OCI-LY1 (cell line): ENCODE data around the gene SORT1.

Source experiments
- H2AFZ ChIP-seq: fragments of 200-600 bp; sonication (generic), shearing (Covaris generic); 2 replicates; pipeline ENCODE4 v1.6.0; 2014; ENCODE audit warnings: antibody characterized with exemption, mild to moderate bottlenecking, low read length
- H3F3A ChIP-seq: fragments of 200-600 bp; sonication (generic), shearing (Covaris generic); 2 replicates; pipeline ENCODE4 v1.6.0; 2014; ENCODE audit warnings: mild to moderate bottlenecking, antibody characterized with exemption, low read length, moderate library complexity; ENCODE audit not compliant: insufficient read depth
- H3K27ac ChIP-seq: fragments of 200-600 bp; sonication (generic); 2 replicates; pipeline ENCODE4 v1.5.1; 2014; ENCODE audit warnings: low read length, mixed run types, mild to moderate bottlenecking, low read depth; ENCODE audit not compliant: poor library complexity, severe bottlenecking
- H3K27me3 ChIP-seq: fragments of 200-600 bp; sonication (generic); 2 replicates; pipeline ENCODE4 v1.6.0; 2014; ENCODE audit warnings: antibody characterized with exemption, mild to moderate bottlenecking, low read length, moderate library complexity; ENCODE audit not compliant: insufficient read depth
- H3K36me3 ChIP-seq: fragments of 200-600 bp; sonication (generic); 2 replicates; pipeline ENCODE4 v1.6.1; 2014; ENCODE audit warnings: mild to moderate bottlenecking, antibody characterized with exemption, low read length, moderate library complexity, mixed read lengths; ENCODE audit not compliant: insufficient read depth
- H3K4me1 ChIP-seq: fragments of 200-600 bp; sonication (generic); 2 replicates; pipeline ENCODE4 v1.5.1; 2014; ENCODE audit warnings: mild to moderate bottlenecking, low read length, moderate library complexity; ENCODE audit not compliant: insufficient read depth, severe bottlenecking
- H3K4me2 ChIP-seq: fragments of 200-600 bp; sonication (generic), shearing (Covaris generic); 2 replicates; pipeline ENCODE4 v1.6.1; 2014; ENCODE audit warnings: low read length
- H3K4me3 ChIP-seq: fragments of 200-600 bp; sonication (generic); 2 replicates; pipeline ENCODE4 v1.5.1; 2014; ENCODE audit warnings: low read length, low read depth, mild to moderate bottlenecking, mixed read lengths; ENCODE audit not compliant: poor library complexity, severe bottlenecking
- H3K79me2 ChIP-seq: fragments of 200-600 bp; shearing (Covaris generic); 2 replicates; pipeline ENCODE4 v1.6.1; 2016; ENCODE audit warnings: mixed run types, low read length, mixed read lengths; ENCODE audit not compliant: insufficient read depth
- H3K9ac ChIP-seq: fragments of 200-600 bp; sonication (generic), shearing (Covaris generic); 2 replicates; pipeline ENCODE4 v1.6.1; 2014; ENCODE audit warnings: mild to moderate bottlenecking, low read length, mixed read lengths
- H3K9me2 ChIP-seq: fragments of 200-600 bp; sonication (generic), shearing (Covaris generic); 2 replicates; pipeline ENCODE4 v1.6.1; 2014; ENCODE audit warnings: low read depth, mild to moderate bottlenecking, low read length, mixed read lengths
- H3K9me3 ChIP-seq: fragments of 200-600 bp; shearing (Covaris generic); 2 replicates; pipeline ENCODE4 v1.6.1; 2014; ENCODE audit warnings: low read length, mixed read lengths
- H4K20me1 ChIP-seq: fragments of 200-600 bp; sonication (generic), shearing (Covaris generic); 2 replicates; pipeline ENCODE4 v1.6.0; 2016; ENCODE audit warnings: mild to moderate bottlenecking, low read length; ENCODE audit not compliant: insufficient read depth
- EZH2 ChIP-seq: fragments of 200-600 bp; sonication (generic), shearing (Covaris generic); IDR thresholded peaks from 2 replicates; pipeline ENCODE4 v1.8.0; 2017; ENCODE audit warnings: borderline replicate concordance, mixed run types, mild to moderate bottlenecking, antibody characterized with exemption, low read length, moderate library complexity, mixed read lengths
- TF ChIP-seq, protein P1 (sequence below): fragments of 200-600 bp; sonication (generic), shearing (Covaris generic); IDR thresholded peaks from 2 replicates; pipeline ENCODE4 v1.5.1; 2017; ENCODE audit warnings: mild to moderate bottlenecking, antibody characterized with exemption, low read length, moderate library complexity, mixed read lengths

SORT1 gene

GRCh38 chr1:109266965-109267364 is 130.8 kb downstream of the SORT1 start:
- no peak overlapping the region for H2AFZ ChIP-seq
- no peak overlapping the region for H3K27ac ChIP-seq
- no peaks in the 10 kb centered on the region; the same call in 1 of the 2 replicates for H3K36me3 ChIP-seq
- no peaks in the 10 kb centered on the region for H3K4me1 ChIP-seq
- no peaks in the 10 kb centered on the region; the same call in 1 of the 2 replicates for H3K27me3 ChIP-seq
- no peak overlapping the region for H3K9ac ChIP-seq
- no peak overlapping the region for H3K4me3 ChIP-seq
- TF ChIP-seq EZH2, result no peak
- TF ChIP-seq, protein P1, sequence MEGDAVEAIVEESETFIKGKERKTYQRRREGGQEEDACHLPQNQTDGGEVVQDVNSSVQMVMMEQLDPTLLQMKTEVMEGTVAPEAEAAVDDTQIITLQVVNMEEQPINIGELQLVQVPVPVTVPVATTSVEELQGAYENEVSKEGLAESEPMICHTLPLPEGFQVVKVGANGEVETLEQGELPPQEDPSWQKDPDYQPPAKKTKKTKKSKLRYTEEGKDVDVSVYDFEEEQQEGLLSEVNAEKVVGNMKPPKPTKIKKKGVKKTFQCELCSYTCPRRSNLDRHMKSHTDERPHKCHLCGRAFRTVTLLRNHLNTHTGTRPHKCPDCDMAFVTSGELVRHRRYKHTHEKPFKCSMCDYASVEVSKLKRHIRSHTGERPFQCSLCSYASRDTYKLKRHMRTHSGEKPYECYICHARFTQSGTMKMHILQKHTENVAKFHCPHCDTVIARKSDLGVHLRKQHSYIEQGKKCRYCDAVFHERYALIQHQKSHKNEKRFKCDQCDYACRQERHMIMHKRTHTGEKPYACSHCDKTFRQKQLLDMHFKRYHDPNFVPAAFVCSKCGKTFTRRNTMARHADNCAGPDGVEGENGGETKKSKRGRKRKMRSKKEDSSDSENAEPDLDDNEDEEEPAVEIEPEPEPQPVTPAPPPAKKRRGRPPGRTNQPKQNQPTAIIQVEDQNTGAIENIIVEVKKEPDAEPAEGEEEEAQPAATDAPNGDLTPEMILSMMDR, result no peak
- no peak overlapping the region for H3K4me2 ChIP-seq
- H3K9me3 ChIP-seq, result no peaks in the 10 kb centered on the region
- no peaks in the 10 kb centered on the region for H3K79me2 ChIP-seq
- H3F3A ChIP-seq, result no peaks in the 10 kb centered on the region
- no peaks in the 10 kb centered on the region for H3K9me2 ChIP-seq
- no peaks in the 10 kb centered on the region for H4K20me1 ChIP-seq

- Histone ChIP-seq H3K4me2 (no peak overlapping the region), H3K36me3 (no peaks in the 10 kb centered on the region; the same call in 1 of the 2 replicates), H3K27ac (no peak overlapping the region), H3K9ac (no peak overlapping the region), H3K4me3 (no peak overlapping the region), H3K79me2 (no peaks in the 10 kb centered on the region), H3F3A (no peaks in the 10 kb centered on the region), H3K9me3 (no peaks in the 10 kb centered on the region), H3K27me3 (no peaks in the 10 kb centered on the region; the same call in 1 of the 2 replicates), H3K4me1 (no peaks in the 10 kb centered on the region), H2AFZ (no peak overlapping the region), H3K9me2 (no peaks in the 10 kb centered on the region), H4K20me1 (no peaks in the 10 kb centered on the region)
- TF ChIP-seq, protein P1, result no peak
- no peak for TF ChIP-seq EZH2
Observed at GRCh38 chr1:109265741-109266330, 131.9 kb downstream of the SORT1 start.

GRCh38 chr1:109265016-109265415 is 132.7 kb downstream of the SORT1 start:
- H3K9ac ChIP-seq, result no peak overlapping the region
- no peaks in the 10 kb centered on the region for H4K20me1 ChIP-seq
- H3K27ac ChIP-seq, result no peak overlapping the region
- H3K4me2 ChIP-seq, result no peak overlapping the region
- H3K27me3 ChIP-seq, result no peaks in the 10 kb centered on the region; the same call in 1 of the 2 replicates
- no peak overlapping the region for H3K4me3 ChIP-seq
- no peaks in the 10 kb centered on the region for H3K9me3 ChIP-seq
- no peaks in the 10 kb centered on the region for H3K9me2 ChIP-seq
- no peaks in the 10 kb centered on the region for H3K79me2 ChIP-seq
- TF ChIP-seq EZH2, result no peak
- TF ChIP-seq, protein P1, result no peak
- H3K36me3 ChIP-seq, result no peaks in the 10 kb centered on the region; the same call in 1 of the 2 replicates
- H3K4me1 ChIP-seq, result no peaks in the 10 kb centered on the region
- H2AFZ ChIP-seq, result no peak overlapping the region
- no peaks in the 10 kb centered on the region for H3F3A ChIP-seq
